Epithelial cell of esophagus (primary cell): Measurements from ENCODE around the gene DDX4.
"Not testable (repeated sequence)": the region's sequence is repeated elsewhere in the genome, so short reads cannot be mapped to it uniquely, and the experiment has no call there.

Experiments used
- DNase-seq: peaks from one replicate; pipeline ENCODE4 v3.0.0; 2010; ENCODE audit warnings: low read depth
- H3K4me3 ChIP-seq: 2 replicates; pipeline ENCODE4 v1.5.1; 2011; ENCODE audit warnings: mild to moderate bottlenecking, low read length, control low read depth
- CTCF ChIP-seq: IDR thresholded peaks from 2 replicates; pipeline ENCODE4 v1.5.1; 2011; ENCODE audit warnings: low read depth, mild to moderate bottlenecking, low read length, control low read depth, inconsistent platforms; ENCODE audit not compliant: insufficient read depth; ENCODE audit errors: missing control alignments

The DDX4 gene

GRCh38 chr5:55712023-55712859, 25.6 kb upstream of the DDX4 start, which contains the start of gene SLC38A9:
Gene SLC38A9 (minus strand): TSS chr5:55712324. CDS start chr5:55697958, 14,366 bp downstream.
- peak within 1 kb of the TSS; percentile 97 for H3K4me3 ChIP-seq
- DNase-seq = peak; percentile 94
- no peak for TF ChIP-seq CTCF

GRCh38 chr5:55713871-55714270, 24.0 kb upstream of the DDX4 start:
- no peak for TF ChIP-seq CTCF
- no peak overlapping the region for H3K4me3 ChIP-seq
- DNase-seq = no peak

- peak; percentile 26 for TF ChIP-seq CTCF
- peak; percentile 24 for DNase-seq
These were observed 23.5 kb upstream of the DDX4 start for GRCh38 chr5:55714339-55714738.

GRCh38 chr5:55714749-55715148, 23.1 kb upstream of the DDX4 start:
- H3K4me3 ChIP-seq = no peak overlapping the region
- no peak for TF ChIP-seq CTCF
- DNase-seq = no peak

More at GRCh38 chr5:55714339-55714738, 23.5 kb upstream of the DDX4 start:
- H3K4me3 ChIP-seq = no peak overlapping the region

- H3K4me3 ChIP-seq = no peak overlapping the region
- DNase-seq = no peak
- no peak for TF ChIP-seq CTCF
These were observed 22.3 kb upstream of the DDX4 start for GRCh38 chr5:55715519-55716078.

- H3K4me3 ChIP-seq, DNase-seq: not testable (repeated sequence)
These were observed 18.8 kb upstream of the DDX4 start for GRCh38 chr5:55719026-55719425.

GRCh38 chr5:55720188-55720703, 17.6 kb upstream of the DDX4 start:
- H3K4me3 ChIP-seq = no peak overlapping the region
- TF ChIP-seq CTCF = no peak
- DNase-seq = no peak
